SK-N-SH treated with all-trans-retinoic acid at 6 μM for 48 hours (cell line): ENCODE results near the gene POMGNT2.

Experiments
- ATAC-seq: fragments of 200-7000 bp; cut with Tn5 transposase; 3 replicates; pipeline ENCODE4 v1.9.1; 2020; ENCODE audit warnings: mild to moderate bottlenecking, moderate library complexity
- ARNTL ChIP-seq: fragments of 450-650 bp; formaldehyde crosslinking; IDR thresholded peaks from 2 replicates; pipeline ENCODE4 v1.5.0; 2020; ENCODE audit warnings: low read depth, mild to moderate bottlenecking, moderate library complexity, borderline replicate concordance
- BACH2 ChIP-seq: fragments of 250-450 bp; sonication (Bioruptor Pico); IDR thresholded peaks from 2 replicates; pipeline ENCODE4 v1.9.0; 2021; ENCODE audit warnings: mild to moderate bottlenecking, borderline replicate concordance
- CSDC2 ChIP-seq: fragments of 250-450 bp; sonication (Bioruptor Pico); IDR thresholded peaks from 2 replicates; pipeline ENCODE4 v1.5.0; 2020; ENCODE audit warnings: mild to moderate bottlenecking, moderate library complexity
- ESRRG ChIP-seq: fragments of 250-450 bp; sonication (Bioruptor Pico); IDR thresholded peaks from 2 replicates; pipeline ENCODE4 v1.6.1; 2021; ENCODE audit warnings: mild to moderate bottlenecking
- ISL1 ChIP-seq: fragments of 250-450 bp; sonication (Bioruptor Pico); IDR thresholded peaks from 2 replicates; pipeline ENCODE4 v2.1.2; 2022; ENCODE audit warnings: mild to moderate bottlenecking, moderate library complexity
- OSR1 ChIP-seq: fragments of 250-450 bp; sonication (Bioruptor Pico); IDR thresholded peaks from 2 replicates; pipeline ENCODE4 v1.8.0; 2022; ENCODE audit warnings: moderate library complexity, mild to moderate bottlenecking, inconsistent platforms
- PPARA ChIP-seq: fragments of 250-450 bp; sonication (Bioruptor Pico); IDR thresholded peaks from 2 replicates; pipeline ENCODE4 v1.5.0; 2020; ENCODE audit warnings: mild to moderate bottlenecking, borderline replicate concordance
- RARB ChIP-seq: fragments of 250-450 bp; sonication (Bioruptor Pico); IDR thresholded peaks from 2 replicates; pipeline ENCODE4 v1.8.0; 2021; ENCODE audit warnings: mild to moderate bottlenecking, moderate library complexity
- TCF4 ChIP-seq: fragments of 250-450 bp; sonication (Bioruptor Pico); IDR thresholded peaks from 2 replicates; pipeline ENCODE4 v1.8.0; 2021; ENCODE audit warnings: mild to moderate bottlenecking, moderate library complexity, borderline replicate concordance
- TOX ChIP-seq: fragments of 250-450 bp; sonication (Bioruptor Pico); IDR thresholded peaks from 2 replicates; pipeline ENCODE4 v1.8.0; 2021; ENCODE audit warnings: mild to moderate bottlenecking, moderate library complexity, borderline replicate concordance
- ZC3H10 ChIP-seq: fragments of 250-450 bp; sonication (Bioruptor Pico); IDR thresholded peaks from 2 replicates; pipeline ENCODE4 v1.5.1; 2021; ENCODE audit warnings: mild to moderate bottlenecking, moderate library complexity
- ZFP3 ChIP-seq: fragments of 250-450 bp; sonication (Bioruptor Pico); IDR thresholded peaks from 2 replicates; pipeline ENCODE4 v1.5.0; 2020; ENCODE audit warnings: mild to moderate bottlenecking, moderate library complexity
- ZFP30 ChIP-seq: fragments of 450-650 bp; formaldehyde crosslinking; IDR thresholded peaks from 2 replicates; pipeline ENCODE4 v1.5.0; 2022; ENCODE audit warnings: mild to moderate bottlenecking, moderate library complexity
- ZNF565 ChIP-seq: fragments of 450-650 bp; formaldehyde crosslinking; conservative IDR thresholded peaks from 2 replicates; pipeline ENCODE4 v1.5.0; 2020; ENCODE audit warnings: low read depth, mild to moderate bottlenecking, moderate library complexity
- ZNF70 ChIP-seq: fragments of 450-650 bp; formaldehyde crosslinking; IDR thresholded peaks from 2 replicates; pipeline ENCODE4 v1.5.0; 2020; ENCODE audit warnings: mild to moderate bottlenecking, moderate library complexity
- ZNF8 ChIP-seq: fragments of 450-650 bp; formaldehyde crosslinking; IDR thresholded peaks from 2 replicates; pipeline ENCODE4 v1.5.0; 2020; ENCODE audit warnings: mild to moderate bottlenecking, moderate library complexity
- TF ChIP-seq, protein P1 (sequence below): fragments of 250-450 bp; sonication (Bioruptor Pico); IDR thresholded peaks from 2 replicates; pipeline ENCODE4 v1.8.0; 2020; ENCODE audit warnings: mild to moderate bottlenecking, moderate library complexity, borderline replicate concordance
- TF ChIP-seq, protein P2 (sequence below): fragments of 250-450 bp; sonication (Bioruptor Pico); IDR thresholded peaks from 2 replicates; pipeline ENCODE4 v1.5.0; 2020; ENCODE audit warnings: mild to moderate bottlenecking, moderate library complexity
- TF ChIP-seq, protein P3 (sequence below): fragments of 250-450 bp; sonication (Bioruptor Pico); IDR thresholded peaks from 2 replicates; pipeline ENCODE4 v1.5.1; 2021; ENCODE audit warnings: mild to moderate bottlenecking, moderate library complexity
- TF ChIP-seq, protein P4 (sequence below): fragments of 250-450 bp; sonication (Bioruptor Pico); IDR thresholded peaks from 2 replicates; pipeline ENCODE4 v1.8.0; 2021; ENCODE audit warnings: low read depth, mild to moderate bottlenecking, moderate library complexity, borderline replicate concordance

The POMGNT2 gene

DNA sequence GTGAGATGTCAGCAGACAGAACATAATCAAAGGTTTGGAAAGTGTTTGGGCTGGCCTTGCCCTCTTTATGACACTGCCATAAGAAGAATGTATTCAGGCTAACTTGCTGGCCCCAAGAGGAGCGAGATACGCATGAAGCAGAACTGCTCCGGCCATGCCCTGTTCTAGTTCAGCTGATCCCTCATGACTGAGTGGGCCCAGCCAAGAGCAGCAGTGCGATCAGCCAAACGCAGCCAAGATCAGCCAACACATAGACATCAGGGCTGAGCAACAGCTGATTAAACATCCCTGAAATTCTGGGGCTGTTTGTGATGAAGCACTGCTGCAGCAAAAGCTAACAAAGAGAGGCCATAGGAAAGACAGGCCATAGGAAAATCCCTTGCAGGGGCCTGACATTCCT, 24.1 kb downstream of the POMGNT2 start:
- TF ChIP-seq ISL1 (CRISPR knock-in tag) = no peak
- no peak for TF ChIP-seq ZNF565 (CRISPR knock-in tag)
- TF ChIP-seq BACH2 (CRISPR knock-in tag) = no peak
- no peak for TF ChIP-seq ZFP30
- TF ChIP-seq RARB (CRISPR knock-in tag) = no peak
- TF ChIP-seq, protein P1, sequence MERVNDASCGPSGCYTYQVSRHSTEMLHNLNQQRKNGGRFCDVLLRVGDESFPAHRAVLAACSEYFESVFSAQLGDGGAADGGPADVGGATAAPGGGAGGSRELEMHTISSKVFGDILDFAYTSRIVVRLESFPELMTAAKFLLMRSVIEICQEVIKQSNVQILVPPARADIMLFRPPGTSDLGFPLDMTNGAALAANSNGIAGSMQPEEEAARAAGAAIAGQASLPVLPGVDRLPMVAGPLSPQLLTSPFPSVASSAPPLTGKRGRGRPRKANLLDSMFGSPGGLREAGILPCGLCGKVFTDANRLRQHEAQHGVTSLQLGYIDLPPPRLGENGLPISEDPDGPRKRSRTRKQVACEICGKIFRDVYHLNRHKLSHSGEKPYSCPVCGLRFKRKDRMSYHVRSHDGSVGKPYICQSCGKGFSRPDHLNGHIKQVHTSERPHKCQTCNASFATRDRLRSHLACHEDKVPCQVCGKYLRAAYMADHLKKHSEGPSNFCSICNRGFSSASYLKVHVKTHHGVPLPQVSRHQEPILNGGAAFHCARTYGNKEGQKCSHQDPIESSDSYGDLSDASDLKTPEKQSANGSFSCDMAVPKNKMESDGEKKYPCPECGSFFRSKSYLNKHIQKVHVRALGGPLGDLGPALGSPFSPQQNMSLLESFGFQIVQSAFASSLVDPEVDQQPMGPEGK (CRISPR knock-in tag) = no peak
- no peak for TF ChIP-seq TOX (CRISPR knock-in tag)
- TF ChIP-seq, protein P2, sequence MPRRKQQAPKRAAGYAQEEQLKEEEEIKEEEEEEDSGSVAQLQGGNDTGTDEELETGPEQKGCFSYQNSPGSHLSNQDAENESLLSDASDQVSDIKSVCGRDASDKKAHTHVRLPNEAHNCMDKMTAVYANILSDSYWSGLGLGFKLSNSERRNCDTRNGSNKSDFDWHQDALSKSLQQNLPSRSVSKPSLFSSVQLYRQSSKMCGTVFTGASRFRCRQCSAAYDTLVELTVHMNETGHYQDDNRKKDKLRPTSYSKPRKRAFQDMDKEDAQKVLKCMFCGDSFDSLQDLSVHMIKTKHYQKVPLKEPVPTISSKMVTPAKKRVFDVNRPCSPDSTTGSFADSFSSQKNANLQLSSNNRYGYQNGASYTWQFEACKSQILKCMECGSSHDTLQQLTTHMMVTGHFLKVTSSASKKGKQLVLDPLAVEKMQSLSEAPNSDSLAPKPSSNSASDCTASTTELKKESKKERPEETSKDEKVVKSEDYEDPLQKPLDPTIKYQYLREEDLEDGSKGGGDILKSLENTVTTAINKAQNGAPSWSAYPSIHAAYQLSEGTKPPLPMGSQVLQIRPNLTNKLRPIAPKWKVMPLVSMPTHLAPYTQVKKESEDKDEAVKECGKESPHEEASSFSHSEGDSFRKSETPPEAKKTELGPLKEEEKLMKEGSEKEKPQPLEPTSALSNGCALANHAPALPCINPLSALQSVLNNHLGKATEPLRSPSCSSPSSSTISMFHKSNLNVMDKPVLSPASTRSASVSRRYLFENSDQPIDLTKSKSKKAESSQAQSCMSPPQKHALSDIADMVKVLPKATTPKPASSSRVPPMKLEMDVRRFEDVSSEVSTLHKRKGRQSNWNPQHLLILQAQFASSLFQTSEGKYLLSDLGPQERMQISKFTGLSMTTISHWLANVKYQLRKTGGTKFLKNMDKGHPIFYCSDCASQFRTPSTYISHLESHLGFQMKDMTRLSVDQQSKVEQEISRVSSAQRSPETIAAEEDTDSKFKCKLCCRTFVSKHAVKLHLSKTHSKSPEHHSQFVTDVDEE (CRISPR knock-in tag) = no peak
- no peak for TF ChIP-seq PPARA (CRISPR knock-in tag)
- TF ChIP-seq ZNF70 (CRISPR knock-in tag) = no peak
- no peak for ATAC-seq

DNA sequence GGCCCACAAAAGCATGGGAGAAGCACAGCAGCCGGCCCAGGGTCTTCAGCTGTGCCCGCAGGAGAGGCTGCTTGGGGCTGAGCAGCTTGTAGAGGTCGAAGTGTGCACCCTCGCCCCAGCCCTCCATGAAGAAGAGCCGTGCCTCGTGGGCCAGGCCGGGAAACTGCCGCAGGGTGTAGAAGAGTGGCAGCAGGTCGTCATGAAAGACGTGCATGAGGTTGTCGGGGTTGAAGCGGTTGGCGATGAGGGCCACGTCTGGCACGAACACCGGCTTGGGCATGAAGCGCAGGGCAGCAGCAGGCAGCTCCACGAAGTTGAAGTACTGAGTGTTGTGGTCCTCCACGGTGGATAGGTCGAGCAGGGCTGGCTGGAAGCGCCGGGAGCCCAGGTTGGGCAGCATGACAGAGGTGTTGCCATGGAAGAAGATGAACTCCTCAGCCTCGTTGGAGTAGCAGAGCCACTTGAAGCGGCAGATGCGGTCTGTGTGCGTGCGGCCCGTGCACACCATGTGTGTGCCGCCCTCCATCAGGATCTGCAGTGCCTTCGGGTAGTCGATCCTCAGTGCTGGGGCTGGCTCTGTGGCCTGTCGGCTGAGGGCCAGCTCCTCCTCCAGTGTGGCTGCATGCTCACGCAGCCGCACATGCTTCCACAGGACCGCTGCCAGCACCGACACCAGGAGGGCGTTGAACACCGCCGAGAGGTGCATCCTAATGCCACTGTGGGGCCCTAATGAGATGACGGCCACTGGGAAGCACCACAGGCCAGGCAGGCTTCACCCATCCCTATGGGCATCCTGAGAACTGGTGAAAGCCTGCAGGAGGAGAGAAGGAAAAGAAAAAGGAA, 24.9 kb downstream of the POMGNT2 start:
- ATAC-seq = no peak
- no peak for TF ChIP-seq RARB (CRISPR knock-in tag)
- no peak for TF ChIP-seq ZC3H10 (CRISPR knock-in tag)
- no peak for TF ChIP-seq ISL1 (CRISPR knock-in tag)
- no peak for TF ChIP-seq PPARA (CRISPR knock-in tag)
- no peak for TF ChIP-seq ZNF8 (CRISPR knock-in tag)
- TF ChIP-seq ZNF565 (CRISPR knock-in tag) = no peak
- TF ChIP-seq, all 23 proteins: peak for 0

DNA sequence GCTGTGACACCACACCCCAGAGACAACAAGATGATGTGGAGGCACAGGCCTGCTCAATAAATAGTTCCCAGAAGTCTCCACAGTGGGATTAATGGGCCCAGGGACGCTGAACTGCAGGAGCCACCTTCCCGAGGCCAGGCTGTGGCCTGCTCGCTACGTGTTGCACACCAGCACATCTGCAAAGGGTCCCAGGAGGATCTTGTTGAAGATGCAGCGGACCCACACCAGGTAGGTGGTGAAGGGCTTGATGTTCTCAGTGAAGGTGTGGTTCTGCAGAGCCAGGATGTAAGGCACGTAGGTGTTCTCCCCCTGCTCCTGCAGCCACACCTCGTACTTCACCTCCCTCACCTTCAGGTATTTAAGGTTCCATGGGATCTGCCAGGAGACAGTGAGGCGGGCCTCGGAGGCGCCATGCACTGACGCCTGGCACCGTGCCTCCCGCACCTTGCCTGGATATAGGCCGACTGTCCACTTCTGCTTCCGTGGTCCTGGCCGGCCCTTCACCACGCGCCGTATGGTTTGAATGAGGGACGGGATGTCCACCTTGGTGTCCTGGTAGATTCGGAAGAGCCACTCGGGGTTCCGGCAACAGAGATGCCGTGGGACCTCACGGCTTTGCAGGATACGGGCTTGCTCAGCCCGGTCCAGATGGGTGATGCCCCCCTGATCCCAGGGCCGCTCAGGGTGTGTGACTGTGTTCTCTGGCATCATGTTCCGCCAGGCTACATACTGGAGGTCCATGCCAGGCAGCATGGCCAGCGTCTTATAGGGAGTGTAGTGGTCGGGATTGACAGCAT, 26.1 kb downstream of the POMGNT2 start:
- ATAC-seq = no peak
- no peak for TF ChIP-seq TCF4
- TF ChIP-seq, protein P1 (CRISPR knock-in tag) = no peak
- TF ChIP-seq ARNTL (CRISPR knock-in tag) = no peak
- no peak for TF ChIP-seq CSDC2
- no peak for TF ChIP-seq ZNF565 (CRISPR knock-in tag)
- TF ChIP-seq, protein P3, sequence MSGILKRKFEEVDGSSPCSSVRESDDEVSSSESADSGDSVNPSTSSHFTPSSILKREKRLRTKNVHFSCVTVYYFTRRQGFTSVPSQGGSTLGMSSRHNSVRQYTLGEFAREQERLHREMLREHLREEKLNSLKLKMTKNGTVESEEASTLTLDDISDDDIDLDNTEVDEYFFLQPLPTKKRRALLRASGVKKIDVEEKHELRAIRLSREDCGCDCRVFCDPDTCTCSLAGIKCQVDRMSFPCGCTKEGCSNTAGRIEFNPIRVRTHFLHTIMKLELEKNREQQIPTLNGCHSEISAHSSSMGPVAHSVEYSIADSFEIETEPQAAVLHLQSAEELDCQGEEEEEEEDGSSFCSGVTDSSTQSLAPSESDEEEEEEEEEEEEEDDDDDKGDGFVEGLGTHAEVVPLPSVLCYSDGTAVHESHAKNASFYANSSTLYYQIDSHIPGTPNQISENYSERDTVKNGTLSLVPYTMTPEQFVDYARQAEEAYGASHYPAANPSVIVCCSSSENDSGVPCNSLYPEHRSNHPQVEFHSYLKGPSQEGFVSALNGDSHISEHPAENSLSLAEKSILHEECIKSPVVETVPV = no peak
- TF ChIP-seq ESRRG (CRISPR knock-in tag) = no peak
- TF ChIP-seq ZNF8 (CRISPR knock-in tag) = no peak
- no peak for TF ChIP-seq ZFP30

DNA sequence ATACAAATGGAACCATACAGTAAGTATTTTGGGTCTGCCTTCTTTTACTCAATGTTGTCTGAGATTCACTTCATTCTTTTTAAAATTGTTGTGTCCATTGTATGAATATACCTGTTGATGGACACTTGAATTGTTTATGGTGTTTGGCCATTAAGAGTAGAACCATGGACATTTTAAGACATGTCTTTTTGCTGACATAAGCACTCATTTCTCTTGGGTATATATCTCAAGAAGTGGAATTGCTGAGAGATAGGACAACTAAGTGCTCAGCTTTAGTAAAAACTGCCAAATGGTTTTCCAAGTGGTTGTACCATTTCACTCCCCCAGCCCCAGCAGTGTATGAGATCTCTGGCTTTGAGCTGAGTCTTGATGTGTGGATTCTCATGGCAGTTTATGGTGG, 28.2 kb downstream of the POMGNT2 start:
- ATAC-seq = no peak
- TF ChIP-seq CSDC2 (no peak), ESRRG (CRISPR knock-in tag) (no peak), OSR1 (no peak), ZFP3 (CRISPR knock-in tag) (no peak), ZNF8 (CRISPR knock-in tag) (no peak), RARB (CRISPR knock-in tag) (no peak)
- TF ChIP-seq, protein P4, sequence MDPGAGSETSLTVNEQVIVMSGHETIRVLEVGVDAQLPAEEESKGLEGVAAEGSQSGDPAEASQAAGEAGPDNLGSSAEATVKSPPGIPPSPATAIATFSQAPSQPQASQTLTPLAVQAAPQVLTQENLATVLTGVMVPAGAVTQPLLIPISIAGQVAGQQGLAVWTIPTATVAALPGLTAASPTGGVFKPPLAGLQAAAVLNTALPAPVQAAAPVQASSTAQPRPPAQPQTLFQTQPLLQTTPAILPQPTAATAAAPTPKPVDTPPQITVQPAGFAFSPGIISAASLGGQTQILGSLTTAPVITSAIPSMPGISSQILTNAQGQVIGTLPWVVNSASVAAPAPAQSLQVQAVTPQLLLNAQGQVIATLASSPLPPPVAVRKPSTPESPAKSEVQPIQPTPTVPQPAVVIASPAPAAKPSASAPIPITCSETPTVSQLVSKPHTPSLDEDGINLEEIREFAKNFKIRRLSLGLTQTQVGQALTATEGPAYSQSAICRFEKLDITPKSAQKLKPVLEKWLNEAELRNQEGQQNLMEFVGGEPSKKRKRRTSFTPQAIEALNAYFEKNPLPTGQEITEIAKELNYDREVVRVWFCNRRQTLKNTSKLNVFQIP (CRISPR knock-in tag) = no peak
- TF ChIP-seq, protein P1 (CRISPR knock-in tag) = no peak
- TF ChIP-seq, protein P3 = no peak
